Heart left ventricle (tissue), 16 donors: ENCODE measurements around the gene NUDT1. TPM values are rescaled to one million over a fixed set of nuclear protein-coding genes. Genes with fewer than 3 reads are reported as not detected.

ENCODE experiments used
- ATAC-seq, 4 donors: fragments of 200-7000 bp; cut with Tn5 transposase; one replicate each; pipeline ENCODE4 v1.9.1; 2020 to 2022; ENCODE audit warnings: moderate library complexity in 4 of 4, mild to moderate bottlenecking in 3 of 4, moderate number of reproducible peaks in 1 of 4
- DNase-seq, 5 donors: peaks; one replicate each; pipeline ENCODE4 v3.0.0-alpha.2; 2020
- H3K27ac ChIP-seq, 12 donors: fragments of 200-600 bp; sonication (generic) in 4 of 12; one replicate each; pipeline versions ENCODE4 v1.5.0 to v1.8.0; 2016 to 2022; ENCODE audit warnings: mild to moderate bottlenecking in 2 of 12
- H3K27me3 ChIP-seq, 9 donors: fragments of 200-600 bp; sonication (generic) in 2 of 9; one replicate each; pipeline versions ENCODE4 v1.5.1 to v1.8.0; 2016 to 2022; ENCODE audit warnings: mild to moderate bottlenecking in 3 of 9
- H3K36me3 ChIP-seq, 9 donors: fragments of 200-600 bp; sonication (generic) in 2 of 9; one replicate each; pipeline versions ENCODE4 v1.5.0 to v1.8.0; 2018 to 2022; ENCODE audit warnings: mild to moderate bottlenecking in 2 of 9
- H3K4me1 ChIP-seq, 12 donors: fragments of 200-600 bp; sonication (generic) in 4 of 12; one replicate each; pipeline versions ENCODE4 v1.5.0 to v1.8.0; 2016 to 2022; ENCODE audit warnings: mild to moderate bottlenecking in 3 of 12
- H3K4me3 ChIP-seq, 12 donors: fragments of 200-600 bp; sonication (generic) in 4 of 12; one replicate each; pipeline versions ENCODE4 v1.5.0 to v1.8.0; 2017 to 2022; ENCODE audit warnings: mild to moderate bottlenecking in 9 of 12, moderate library complexity in 4 of 12
- H3K9me3 ChIP-seq, 12 donors: fragments of 200-600 bp; sonication (generic) in 4 of 12; one replicate each; pipeline versions ENCODE4 v1.5.0 to v1.8.0; 2016 to 2022; ENCODE audit warnings: mild to moderate bottlenecking in 1 of 12
- POLR2A ChIP-seq, 2 donors: fragments of 450-650 bp; IDR thresholded peaks; one replicate each; pipeline ENCODE4 v1.6.1; 2017; ENCODE audit warnings: antibody characterized with exemption in 2 of 2, mild to moderate bottlenecking in 2 of 2, moderate library complexity in 2 of 2
- WGBS, 4 donors: extraction: QIAGEN DNeasy Blood & Tissue Kit in 2 of 4; methylation state at CpG; one replicate each; pipeline versions ENCODE4 v1.1.5 to v1.1.7; 2013 to 2018; 5-methylcytosine and 5-hydroxymethylcytosine counted together
- intact Hi-C, 10 donors: fragments of 100-400 bp; cut with DNase I; formaldehyde crosslinking; loops; one replicate each; pipeline versions ENCODE4 v1.11.1 to v1.14.2; 2022
- polyA plus RNA-seq, 2 donors: library from polyadenylated mRNA; stranded (reverse); fragments of 200-250 nt; gene quantifications; one replicate each; pipeline ENCODE4 v1.2.3, GENCODE V29; 2013
- total RNA-seq, 9 donors: library from RNA; depleted of rRNA in 2 of 9; stranded (reverse); fragments of >200 nt in 2 of 9; fragmentation: NEBNext Ultra II Directional in 3 of 9; extraction: Animal tissue kit (Norgen Biotek cat#: 25700) in 3 of 9; gene quantifications; one replicate each; pipeline versions ENCODE4 v1.1.0 to v1.2.4, GENCODE V29; 2016 to 2023
- TF ChIP-seq, protein P1 (sequence below), 12 donors: fragments of 200-600 bp; sonication (generic) in 4 of 12; IDR thresholded peaks; one replicate each; pipeline versions ENCODE4 v1.5.0 to v1.8.0; 2018 to 2022; ENCODE audit warnings: antibody characterized with exemption in 12 of 12, mild to moderate bottlenecking in 5 of 12
- donor health status: ischemic (EF 13 %, LVEDD 7.1; RV severe dilation, severe dysfunction).
- donor health status: healthy with polysubstance abuse.
- donor health status: DM: no; HTN: yes; CAD: no.
- donor health status: DM: no; HTN: no; CAD: no.
- donor health status: ischemic (EF 25% LVEDD 6.9; RV normal size, moderate dysfunction).
- donor health status: ischemic (EF 25% LVEDD 5.7; RV mildly dilated, moderate dysfunction).
- donor health status: healthy.
- donor health status: DM: yes; HTN: yes; CAD: no.
- donor health status: ischemic (EF 35%, LVEDD 5.7; RV mildly dilated, moderate dysfunction).
- donor health status: nonischemic (EF 11% LVEDD 7.7; RV severe dilation, severe dysfunction).
- donor health status: DM: yes; HTN: yes; CAD: no.
- donor health status: PGD.
- donor health status: ischemic (EF 29% LVEDD 5.4; RV normal size, mild dysfunction).
- donor health status: nonischemic (EF 23%, LVEDD 6.1; RV moderate dilation, normal function).

Gene NUDT1
- total and polyA plus RNA-seq, 11 donors: 9.8 to 23.7 (median 16.1) TPM

DNA sequence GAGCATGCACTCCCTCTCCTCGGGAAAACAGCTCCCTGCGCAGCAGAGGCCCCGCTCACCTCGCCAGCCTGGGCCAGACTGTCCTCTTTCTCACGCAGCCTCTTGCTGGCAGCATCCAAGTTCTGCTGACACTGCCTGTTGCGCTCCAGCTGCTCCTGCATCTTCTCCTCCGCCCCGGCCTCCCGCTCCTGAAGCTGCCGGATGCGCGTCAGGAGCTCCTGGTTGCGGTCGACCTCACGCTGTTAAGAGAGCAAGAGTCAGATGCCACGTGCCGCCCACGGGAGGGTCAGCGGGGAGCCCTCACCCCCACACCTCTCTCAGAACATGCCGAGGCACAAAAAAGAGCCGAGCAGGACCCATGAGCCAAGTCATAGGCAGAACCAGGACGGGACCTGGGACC, 19.5 kb upstream of the NUDT1 start:
- Histone ChIP-seq H3K4me3 (no peak overlapping the region), H3K36me3 (peaks cover 0 to 87% (median 44%) of the 10 kb centered on the region in 9 donors), H3K4me1 (no peaks in the 10 kb centered on the region), H3K9me3 (no peaks in the 10 kb centered on the region), H3K27ac (no peak overlapping the region), H3K27me3 (no peaks in the 10 kb centered on the region)
- 92 to 96% (median 95%) methylated on average over 21 to 22 of the region's 22 CpGs for WGBS, 4 donors
- TF ChIP-seq, protein P1, sequence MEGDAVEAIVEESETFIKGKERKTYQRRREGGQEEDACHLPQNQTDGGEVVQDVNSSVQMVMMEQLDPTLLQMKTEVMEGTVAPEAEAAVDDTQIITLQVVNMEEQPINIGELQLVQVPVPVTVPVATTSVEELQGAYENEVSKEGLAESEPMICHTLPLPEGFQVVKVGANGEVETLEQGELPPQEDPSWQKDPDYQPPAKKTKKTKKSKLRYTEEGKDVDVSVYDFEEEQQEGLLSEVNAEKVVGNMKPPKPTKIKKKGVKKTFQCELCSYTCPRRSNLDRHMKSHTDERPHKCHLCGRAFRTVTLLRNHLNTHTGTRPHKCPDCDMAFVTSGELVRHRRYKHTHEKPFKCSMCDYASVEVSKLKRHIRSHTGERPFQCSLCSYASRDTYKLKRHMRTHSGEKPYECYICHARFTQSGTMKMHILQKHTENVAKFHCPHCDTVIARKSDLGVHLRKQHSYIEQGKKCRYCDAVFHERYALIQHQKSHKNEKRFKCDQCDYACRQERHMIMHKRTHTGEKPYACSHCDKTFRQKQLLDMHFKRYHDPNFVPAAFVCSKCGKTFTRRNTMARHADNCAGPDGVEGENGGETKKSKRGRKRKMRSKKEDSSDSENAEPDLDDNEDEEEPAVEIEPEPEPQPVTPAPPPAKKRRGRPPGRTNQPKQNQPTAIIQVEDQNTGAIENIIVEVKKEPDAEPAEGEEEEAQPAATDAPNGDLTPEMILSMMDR (IDR thresholded peaks at IDR 0.05): no peak
- TF ChIP-seq POLR2A (IDR thresholded peaks at IDR 0.05): no peak
- DNase-seq (no peak), ATAC-seq (no peak)
- intact Hi-C loops: no loop called here

DNA sequence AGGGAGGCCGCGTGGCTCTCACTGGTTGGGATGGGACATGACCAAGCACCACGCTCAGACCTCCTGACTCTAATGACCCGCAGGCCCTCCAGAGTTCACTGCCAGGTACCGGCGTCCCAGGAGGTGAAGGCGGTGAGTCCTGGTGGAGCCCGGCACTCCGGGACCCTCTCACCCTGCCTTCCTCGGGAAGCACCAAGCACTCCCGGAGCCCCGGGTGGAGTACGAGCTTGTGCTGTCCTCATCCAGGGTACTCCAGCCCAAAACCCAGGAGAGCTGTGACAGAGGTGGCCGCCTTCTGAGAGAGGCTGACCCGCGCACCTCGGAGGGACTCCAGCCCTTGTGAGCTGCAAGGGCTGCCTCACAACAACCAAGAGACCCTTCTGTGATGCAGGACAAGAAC, 18.7 kb upstream of the NUDT1 start:
- intact Hi-C loops: no loop called here
- 90 to 96% (median 95%) methylated on average over 12 to 17 of the region's 17 CpGs for WGBS, 4 donors

DNA sequence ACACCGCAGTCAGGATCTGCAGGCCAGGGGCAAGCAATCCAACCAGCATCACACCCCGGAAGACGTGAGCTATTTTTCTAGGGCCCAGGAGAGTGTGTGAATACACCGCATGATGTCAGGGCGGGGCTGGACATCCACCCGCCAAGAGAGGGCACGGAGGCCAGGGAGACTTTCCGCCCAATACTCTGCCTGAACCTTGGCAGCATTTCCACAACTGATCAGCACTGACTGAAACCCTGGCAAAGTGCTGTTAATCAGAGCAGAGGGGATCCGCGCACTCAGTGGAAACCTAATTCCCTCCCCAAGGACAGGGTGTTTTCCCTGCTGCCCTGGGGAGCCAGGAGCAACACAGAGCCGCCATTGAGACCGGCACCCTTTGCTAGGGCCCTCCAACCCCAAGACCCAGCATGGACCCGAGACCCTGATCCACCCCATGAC, 17.5 kb upstream of the NUDT1 start:
- WGBS, 4 donors: 89 to 95% (median 93%) methylated on average over 8 to 13 of the region's 13 CpGs
- Histone ChIP-seq H3K4me3 (no peak overlapping the region), H3K9me3 (no peaks in the 10 kb centered on the region), H3K36me3 (peaks cover 0 to 92% (median 44%) of the 10 kb centered on the region in 9 donors), H3K4me1 (no peaks in the 10 kb centered on the region), H3K27ac (no peak overlapping the region), H3K27me3 (no peaks in the 10 kb centered on the region)
- intact Hi-C loops: no loop called here
- TF ChIP-seq, protein P1 (IDR thresholded peaks at IDR 0.05): no peak
- TF ChIP-seq POLR2A (IDR thresholded peaks at IDR 0.05): no peak
- ATAC-seq: peak in 1 of 4 donors; percentile 11
- DNase-seq: no peak

More for the DNA sequence above, 18.7 kb upstream of the NUDT1 start:
- ATAC-seq (no peak), DNase-seq (no peak)
- Histone ChIP-seq H3K4me1 (no peaks in the 10 kb centered on the region), H3K9me3 (no peaks in the 10 kb centered on the region), H3K36me3 (peaks cover 0 to 88% (median 46%) of the 10 kb centered on the region in 9 donors), H3K4me3 (no peak overlapping the region), H3K27me3 (no peaks in the 10 kb centered on the region), H3K27ac (no peak overlapping the region)
- TF ChIP-seq, protein P1 (IDR thresholded peaks at IDR 0.05): no peak
- TF ChIP-seq POLR2A (IDR thresholded peaks at IDR 0.05): no peak

DNA sequence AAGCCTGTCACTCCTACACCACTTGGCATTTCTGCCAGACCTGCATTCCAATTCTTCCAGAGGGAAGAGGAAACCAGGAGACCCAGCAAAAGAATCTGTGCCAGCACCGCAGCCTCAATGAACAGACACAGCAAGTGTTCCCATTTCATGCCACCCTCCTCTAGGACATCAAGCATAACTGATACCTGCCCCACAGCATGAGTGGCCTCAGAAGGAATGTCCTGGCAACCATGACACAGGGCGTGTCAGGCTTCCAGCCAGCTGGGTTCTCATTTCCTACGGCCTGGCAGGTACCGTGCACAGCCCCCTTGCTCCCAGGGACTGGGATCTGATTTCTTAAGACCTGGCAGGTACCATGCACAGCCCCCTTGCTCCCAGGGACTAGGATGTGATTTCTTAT, 17.1 kb upstream of the NUDT1 start:
- H3K4me3 ChIP-seq: no peak overlapping the region
- TF ChIP-seq POLR2A (IDR thresholded peaks at IDR 0.05): no peak
- TF ChIP-seq, protein P1 (IDR thresholded peaks at IDR 0.05): no peak
- no peaks in the 10 kb centered on the region for H3K9me3 ChIP-seq
- H3K27me3 ChIP-seq: no peaks in the 10 kb centered on the region
- no peaks in the 10 kb centered on the region for H3K4me1 ChIP-seq
- intact Hi-C loops: no loop called here
- H3K36me3 ChIP-seq: peaks cover 0 to 92% (median 44%) of the 10 kb centered on the region in 9 donors
- no peak overlapping the region for H3K27ac ChIP-seq
- ATAC-seq (peak in 3 of 4 donors; percentile 42 to 65 (median 48)), DNase-seq (no peak)
- WGBS, 4 donors: 62 to 68% (median 64%) methylated on average over 4 of the region's 4 CpGs
